ENCODE data around the gene PLIN5.

Gene PLIN5

GRCh38 chr19:4521170-4521887, 13.7 kb downstream of the PLIN5 start:
- Histone ChIP-seq H3K36me3 (ENCODE audit: control insufficient read depth, insufficient read depth, low read length) (no peaks in the 10 kb centered on the region), H3K4me3 (replicated peaks; ENCODE audit: low read depth, low read length) (no peak overlapping the region), H3K27me3 (replicated peaks; ENCODE audit: control insufficient read depth, insufficient read depth, low read length) (no peaks in the 10 kb centered on the region; the same call in 1 of the 2 replicates)
- no peak for TF ChIP-seq CTCF (IDR thresholded peaks at IDR 0.05; ENCODE audit: insufficient read depth, low read length, poor library complexity, severe bottlenecking)
- no peak for DNase-seq (ENCODE audit: extremely low read depth, insufficient read length)

- no peak for DNase-seq (ENCODE audit: extremely low read depth, insufficient read length)
- no peak for TF ChIP-seq CTCF (IDR thresholded peaks at IDR 0.05; ENCODE audit: insufficient read depth, low read length, poor library complexity, severe bottlenecking)
- Histone ChIP-seq H3K36me3 (ENCODE audit: control insufficient read depth, insufficient read depth, low read length) (no peaks in the 10 kb centered on the region), H3K4me3 (replicated peaks; ENCODE audit: low read depth, low read length) (no peak overlapping the region), H3K27me3 (replicated peaks; ENCODE audit: control insufficient read depth, insufficient read depth, low read length) (no peaks in the 10 kb centered on the region)
These were observed 15.3 kb downstream of the PLIN5 start for GRCh38 chr19:4519521-4520277.

GRCh38 chr19:4519172-4519496, 15.9 kb downstream of the PLIN5 start:
- H3K36me3 ChIP-seq (ENCODE audit: control insufficient read depth, insufficient read depth, low read length) = no peaks in the 10 kb centered on the region
- no peaks in the 10 kb centered on the region for H3K27me3 ChIP-seq (replicated peaks; ENCODE audit: control insufficient read depth, insufficient read depth, low read length)
- no peak for TF ChIP-seq CTCF (IDR thresholded peaks at IDR 0.05; ENCODE audit: insufficient read depth, low read length, poor library complexity, severe bottlenecking)
- no peak for DNase-seq (ENCODE audit: extremely low read depth, insufficient read length)
- no peak overlapping the region for H3K4me3 ChIP-seq (replicated peaks; ENCODE audit: low read depth, low read length)

- Histone ChIP-seq H3K4me3 (replicated peaks; ENCODE audit: low read depth, low read length) (no peak within 1 kb of the TSS), H3K27me3 (replicated peaks; ENCODE audit: control insufficient read depth, insufficient read depth, low read length) (no peaks in the 10 kb centered on the region), H3K36me3 (ENCODE audit: control insufficient read depth, insufficient read depth, low read length) (no peaks in the 10 kb centered on the region)
- no peak for TF ChIP-seq CTCF (IDR thresholded peaks at IDR 0.05; ENCODE audit: insufficient read depth, low read length, poor library complexity, severe bottlenecking)
- no peak for DNase-seq (ENCODE audit: extremely low read depth, insufficient read length)
These were observed 16.5 kb downstream of the PLIN5 start, which contains the start of gene PLIN4 for GRCh38 chr19:4518345-4519171. PLIN4 (minus strand) TSS chr19:4518486; CDS start chr19:4518272, 214 bp downstream.

- DNase-seq (ENCODE audit: extremely low read depth, insufficient read length) = no peak
- TF ChIP-seq CTCF (IDR thresholded peaks at IDR 0.05; ENCODE audit: insufficient read depth, low read length, poor library complexity, severe bottlenecking) = no peak
- Histone ChIP-seq H3K4me3 (replicated peaks; ENCODE audit: low read depth, low read length) (no peak overlapping the region), H3K36me3 (ENCODE audit: control insufficient read depth, insufficient read depth, low read length) (no peaks in the 10 kb centered on the region), H3K27me3 (replicated peaks; ENCODE audit: control insufficient read depth, insufficient read depth, low read length) (no peaks in the 10 kb centered on the region)
These were observed 17.5 kb downstream of the PLIN5 start for GRCh38 chr19:4517451-4518057.

Data from GM06990 (cell line).